Measurements from ENCODE around the gene IGF2R.
"Not testable (repeated sequence)": the region's sequence is repeated elsewhere in the genome, so short reads cannot be mapped to it uniquely, and the experiment has no call there.

Gene IGF2R

GRCh38 chr6:159999240-159999671 is 30.4 kb downstream of the IGF2R start:
- ChIA-PET POLR2A (no interaction called here), CTCF (no interaction called here)
- no peak for DNase-seq (ENCODE audit: extremely low spot score)
- no peak for TF ChIP-seq ZNF384 (IDR thresholded peaks at IDR 0.05)
- no peak for TF ChIP-seq SP1 (IDR thresholded peaks at IDR 0.05)
- no peak for TF ChIP-seq L3MBTL2 (conservative IDR thresholded peaks at IDR 0.05)
- no peak for TF ChIP-seq FOXM1 (IDR thresholded peaks at IDR 0.05; ENCODE audit: borderline replicate concordance)

- TF ChIP-seq CTBP1 (IDR thresholded peaks at IDR 0.05; ENCODE audit: borderline replicate concordance) (no peak), NFRKB (IDR thresholded peaks at IDR 0.05) (no peak), FOXA1 (IDR thresholded peaks at IDR 0.05) (no peak), FOXK2 (IDR thresholded peaks at IDR 0.05) (no peak), SP1 (IDR thresholded peaks at IDR 0.05) (no peak), TARDBP (IDR thresholded peaks at IDR 0.05) (no peak), BHLHE40 (IDR thresholded peaks at IDR 0.05; ENCODE audit: borderline replicate concordance) (no peak), SUZ12 (IDR thresholded peaks at IDR 0.05) (no peak), HDGF (IDR thresholded peaks at IDR 0.05; ENCODE audit: borderline replicate concordance) (no peak), ZNF384 (IDR thresholded peaks at IDR 0.05) (no peak), PKNOX1 (IDR thresholded peaks at IDR 0.05) (no peak), L3MBTL2 (conservative IDR thresholded peaks at IDR 0.05) (no peak), ELF4 (IDR thresholded peaks at IDR 0.05) (no peak)
- ChIA-PET CTCF (no interaction called here), POLR2A (no interaction called here)
- DNase-seq (ENCODE audit: extremely low spot score) = no peak
Observed at GRCh38 chr6:160000280-160000704, 31.4 kb downstream of the IGF2R start.

GRCh38 chr6:160000893-160001427 is 32.1 kb downstream of the IGF2R start:
- POLR2A ChIA-PET; DNase-seq (ENCODE audit: extremely low spot score); CTCF ChIA-PET: not testable (repeated sequence)

GRCh38 chr6:160002882-160003281 is 34.0 kb downstream of the IGF2R start:
- TF ChIP-seq PKNOX1 (IDR thresholded peaks at IDR 0.05) (no peak), SP1 (IDR thresholded peaks at IDR 0.05) (no peak), CTBP1 (IDR thresholded peaks at IDR 0.05; ENCODE audit: borderline replicate concordance) (no peak), FOXA1 (IDR thresholded peaks at IDR 0.05) (no peak), NFRKB (IDR thresholded peaks at IDR 0.05) (no peak), TARDBP (IDR thresholded peaks at IDR 0.05) (no peak), SUZ12 (IDR thresholded peaks at IDR 0.05) (no peak)
- ChIA-PET POLR2A (no interaction called here), CTCF (no interaction called here)
- DNase-seq (ENCODE audit: extremely low spot score) = no peak

- TF ChIP-seq TARDBP (IDR thresholded peaks at IDR 0.05) = no peak
- TF ChIP-seq HDGF (IDR thresholded peaks at IDR 0.05; ENCODE audit: borderline replicate concordance) = no peak
- no peak for TF ChIP-seq L3MBTL2 (conservative IDR thresholded peaks at IDR 0.05)
- TF ChIP-seq PKNOX1 (IDR thresholded peaks at IDR 0.05) = no peak
- TF ChIP-seq BHLHE40 (IDR thresholded peaks at IDR 0.05; ENCODE audit: borderline replicate concordance) = no peak
- no peak for TF ChIP-seq LEF1 (IDR thresholded peaks at IDR 0.05; ENCODE audit: borderline replicate concordance)
- DNase-seq (ENCODE audit: extremely low spot score) = no peak
- POLR2A ChIA-PET = no interaction called here
- CTCF ChIA-PET = no interaction called here
Observed at GRCh38 chr6:160004018-160004417, 35.1 kb downstream of the IGF2R start.

- ChIA-PET CTCF (no interaction called here), POLR2A (no interaction called here)
- no peak for TF ChIP-seq LEF1 (IDR thresholded peaks at IDR 0.05; ENCODE audit: borderline replicate concordance)
- no peak for TF ChIP-seq NFRKB (IDR thresholded peaks at IDR 0.05)
- no peak for TF ChIP-seq ZNF384 (IDR thresholded peaks at IDR 0.05)
- no peak for TF ChIP-seq BHLHE40 (IDR thresholded peaks at IDR 0.05; ENCODE audit: borderline replicate concordance)
- no peak for TF ChIP-seq TARDBP (IDR thresholded peaks at IDR 0.05)
- no peak for TF ChIP-seq PKNOX1 (IDR thresholded peaks at IDR 0.05)
- no peak for TF ChIP-seq SP1 (IDR thresholded peaks at IDR 0.05)
- no peak for TF ChIP-seq FOXK2 (IDR thresholded peaks at IDR 0.05)
- no peak for TF ChIP-seq SUZ12 (IDR thresholded peaks at IDR 0.05)
- TF ChIP-seq ARNT (IDR thresholded peaks at IDR 0.05) = no peak
- TF ChIP-seq HDGF (IDR thresholded peaks at IDR 0.05; ENCODE audit: borderline replicate concordance) = no peak
- no peak for TF ChIP-seq FOXM1 (IDR thresholded peaks at IDR 0.05; ENCODE audit: borderline replicate concordance)
- TF ChIP-seq CTBP1 (IDR thresholded peaks at IDR 0.05; ENCODE audit: borderline replicate concordance) = no peak
- TF ChIP-seq L3MBTL2 (conservative IDR thresholded peaks at IDR 0.05) = no peak
- TF ChIP-seq ELF4 (IDR thresholded peaks at IDR 0.05) = no peak
- no peak for TF ChIP-seq FOXA1 (IDR thresholded peaks at IDR 0.05)
- no peak for DNase-seq (ENCODE audit: extremely low spot score)
Observed at GRCh38 chr6:160004419-160005175, 35.7 kb downstream of the IGF2R start.

Data from HEK293T (cell line).